SU-DHL-6 (cell line): Measurements from ENCODE around the gene LATS2.

Source experiments
- EZH2phosphoT487 ChIP-seq: fragments of 200-600 bp; sonication (generic), shearing (Covaris generic); conservative IDR thresholded peaks from 2 replicates; pipeline ENCODE4 v1.6.1; 2018; ENCODE audit warnings: mild to moderate bottlenecking, antibody characterized with exemption, low read length, moderate library complexity, mixed read lengths
- TF ChIP-seq, protein P1 (sequence below): fragments of 200-600 bp; sonication (generic); IDR thresholded peaks from one replicate; pipeline ENCODE4 v1.5.1; 2017; ENCODE audit warnings: antibody characterized with exemption, mild to moderate bottlenecking, low read length, moderate library complexity; ENCODE audit not compliant: insufficient read depth, poor library complexity, severe bottlenecking

DNA sequence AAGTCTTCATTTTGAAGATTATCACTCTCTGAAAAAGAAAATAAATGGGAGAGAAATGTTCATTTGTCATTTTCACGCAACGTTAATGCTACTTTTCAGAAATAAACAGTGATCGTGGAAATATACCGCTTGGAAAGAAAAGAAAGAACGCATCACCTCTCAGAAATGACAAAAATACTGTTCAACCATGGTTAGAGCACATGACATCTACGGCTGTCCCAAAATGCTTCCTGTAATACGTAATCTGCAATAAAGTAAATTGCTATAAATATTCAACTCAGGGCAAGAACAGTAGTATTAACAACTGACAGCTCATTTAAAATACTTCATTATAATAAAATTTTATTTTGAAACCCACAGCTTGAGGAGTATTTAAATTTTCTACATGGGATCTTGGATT is 15.2 kb downstream of the LATS2 start:
- TF ChIP-seq, protein P1, sequence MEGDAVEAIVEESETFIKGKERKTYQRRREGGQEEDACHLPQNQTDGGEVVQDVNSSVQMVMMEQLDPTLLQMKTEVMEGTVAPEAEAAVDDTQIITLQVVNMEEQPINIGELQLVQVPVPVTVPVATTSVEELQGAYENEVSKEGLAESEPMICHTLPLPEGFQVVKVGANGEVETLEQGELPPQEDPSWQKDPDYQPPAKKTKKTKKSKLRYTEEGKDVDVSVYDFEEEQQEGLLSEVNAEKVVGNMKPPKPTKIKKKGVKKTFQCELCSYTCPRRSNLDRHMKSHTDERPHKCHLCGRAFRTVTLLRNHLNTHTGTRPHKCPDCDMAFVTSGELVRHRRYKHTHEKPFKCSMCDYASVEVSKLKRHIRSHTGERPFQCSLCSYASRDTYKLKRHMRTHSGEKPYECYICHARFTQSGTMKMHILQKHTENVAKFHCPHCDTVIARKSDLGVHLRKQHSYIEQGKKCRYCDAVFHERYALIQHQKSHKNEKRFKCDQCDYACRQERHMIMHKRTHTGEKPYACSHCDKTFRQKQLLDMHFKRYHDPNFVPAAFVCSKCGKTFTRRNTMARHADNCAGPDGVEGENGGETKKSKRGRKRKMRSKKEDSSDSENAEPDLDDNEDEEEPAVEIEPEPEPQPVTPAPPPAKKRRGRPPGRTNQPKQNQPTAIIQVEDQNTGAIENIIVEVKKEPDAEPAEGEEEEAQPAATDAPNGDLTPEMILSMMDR, result no peak
- no peak for TF ChIP-seq EZH2phosphoT487
